Measurements from ENCODE around the gene NEAT1. TPM values are rescaled to one million over a fixed set of nuclear protein-coding genes. Genes with fewer than 3 reads are reported as not detected.

Gene NEAT1
- polyA plus RNA-seq, 1 donor: 1,329 TPM

DNA sequence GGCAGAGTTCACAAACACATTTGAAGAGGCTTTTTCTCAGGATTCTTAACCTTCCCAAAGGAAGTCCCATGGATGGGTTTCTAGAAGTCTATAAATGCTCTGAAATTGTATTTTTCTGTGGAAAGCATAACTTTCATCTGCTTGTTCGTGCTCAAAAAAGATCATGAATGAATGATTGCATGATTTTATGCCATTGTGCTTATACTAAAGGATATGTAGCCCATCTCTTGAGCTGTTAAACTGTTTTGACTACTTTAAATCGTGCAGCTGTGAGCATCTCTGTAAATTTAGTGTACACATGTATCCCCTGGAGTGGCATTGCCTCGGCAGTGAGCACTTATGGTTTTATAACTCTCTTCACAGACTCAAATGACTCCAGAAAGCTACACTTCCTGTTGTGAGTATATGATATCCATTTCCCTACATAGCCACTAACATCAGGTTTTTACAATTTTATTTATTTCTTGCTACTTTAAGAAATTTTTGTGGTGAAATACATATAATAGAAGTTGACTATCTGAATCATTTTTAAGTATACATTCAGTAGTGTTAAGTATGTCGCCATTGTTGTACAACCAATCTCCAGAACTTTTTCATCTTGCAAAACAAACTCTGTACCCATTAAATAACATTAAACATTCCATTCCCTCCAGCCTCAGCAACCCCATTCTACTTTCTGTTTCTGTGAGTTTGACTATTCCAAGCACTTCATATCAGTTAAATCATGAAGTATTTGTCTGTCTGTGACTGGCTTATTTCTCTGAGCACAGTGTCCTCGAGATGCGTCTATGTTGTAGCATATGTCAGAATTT lies 8.0 kb downstream of the NEAT1 start:
- Histone ChIP-seq H3K4me3 (ENCODE audit: low read length) (no peak overlapping the region), H3K4me1 (ENCODE audit: control insufficient read depth, insufficient read depth, low read length) (peaks cover 7% of the 10 kb centered on the region)

GRCh38 chr11:65431451-65432099 lies 9.0 kb downstream of the NEAT1 start:
- H3K27me3 ChIP-seq (ENCODE audit: control insufficient read depth, insufficient read depth, low read length): no peaks in the 10 kb centered on the region
- no peak overlapping the region for H3K27ac ChIP-seq (ENCODE audit: low read length)
- no peaks in the 10 kb centered on the region for H3K9me3 ChIP-seq (ENCODE audit: control insufficient read depth, low read depth, low read length)
- peaks cover 6% of the 10 kb centered on the region for H3K4me1 ChIP-seq (ENCODE audit: control insufficient read depth, insufficient read depth, low read length)
- peaks cover 27% of the 10 kb centered on the region for H3K36me3 ChIP-seq (ENCODE audit: control insufficient read depth, insufficient read depth, low read length)
- WGBS (ENCODE audit: insufficient coverage, low lambda C conversion rate): 100% methylated on average over 3 of the region's 4 CpGs
- H3K4me3 ChIP-seq (ENCODE audit: low read length): no peak overlapping the region
- DNase-seq: no peak

More for the DNA sequence above, 8.0 kb downstream of the NEAT1 start:
- Histone ChIP-seq H3K27ac (ENCODE audit: low read length) (peak overlapping the region; percentile 100), H3K9me3 (ENCODE audit: control insufficient read depth, low read depth, low read length) (no peaks in the 10 kb centered on the region), H3K27me3 (ENCODE audit: control insufficient read depth, insufficient read depth, low read length) (no peaks in the 10 kb centered on the region), H3K36me3 (ENCODE audit: control insufficient read depth, insufficient read depth, low read length) (peaks cover 20% of the 10 kb centered on the region)
- DNase-seq: no peak
- WGBS (ENCODE audit: insufficient coverage, low lambda C conversion rate): 93% methylated on average over 2 of the region's 6 CpGs

DNA sequence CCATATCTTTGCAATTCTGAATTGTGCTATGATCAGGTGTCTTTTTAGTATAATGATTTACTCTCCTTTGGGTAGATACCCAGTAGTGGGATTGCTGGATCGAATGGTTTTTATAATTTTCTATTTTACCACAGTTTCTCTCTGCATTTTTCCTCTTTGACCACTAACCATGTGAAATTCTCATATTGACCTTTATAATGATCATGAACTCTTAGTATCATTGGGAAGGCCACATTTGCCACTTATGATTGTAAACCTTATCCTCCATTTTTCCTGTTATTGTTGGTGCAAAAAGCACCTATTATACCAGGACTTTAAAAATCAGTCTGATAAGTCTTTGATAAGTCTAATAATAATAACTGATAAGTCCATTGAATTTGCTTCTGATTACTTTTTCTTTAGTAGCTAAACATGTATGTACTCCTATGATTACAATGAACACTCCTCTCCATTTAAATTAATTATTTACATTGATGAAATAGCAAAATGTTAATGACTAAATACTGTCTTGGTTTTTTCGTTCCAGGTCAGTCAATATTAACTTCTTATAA lies 9.6 kb downstream of the NEAT1 start:
- Histone ChIP-seq H3K27ac (ENCODE audit: low read length) (no peak overlapping the region), H3K36me3 (ENCODE audit: control insufficient read depth, insufficient read depth, low read length) (peaks cover 24% of the 10 kb centered on the region), H3K27me3 (ENCODE audit: control insufficient read depth, insufficient read depth, low read length) (no peaks in the 10 kb centered on the region), H3K4me1 (ENCODE audit: control insufficient read depth, insufficient read depth, low read length) (no peaks in the 10 kb centered on the region), H3K4me3 (ENCODE audit: low read length) (no peak overlapping the region), H3K9me3 (ENCODE audit: control insufficient read depth, low read depth, low read length) (no peaks in the 10 kb centered on the region)
- no CpG with 5 or more reads among the region's 2 CpGs for WGBS (ENCODE audit: insufficient coverage, low lambda C conversion rate)
- no peak for DNase-seq

GRCh38 chr11:65432686-65433582 lies 10.3 kb downstream of the NEAT1 start:
- Histone ChIP-seq H3K4me3 (ENCODE audit: low read length) (no peak overlapping the region), H3K9me3 (ENCODE audit: control insufficient read depth, low read depth, low read length) (no peaks in the 10 kb centered on the region), H3K27ac (ENCODE audit: low read length) (no peak overlapping the region), H3K36me3 (ENCODE audit: control insufficient read depth, insufficient read depth, low read length) (peaks cover 29% of the 10 kb centered on the region), H3K4me1 (ENCODE audit: control insufficient read depth, insufficient read depth, low read length) (no peaks in the 10 kb centered on the region), H3K27me3 (ENCODE audit: control insufficient read depth, insufficient read depth, low read length) (no peaks in the 10 kb centered on the region)
- no CpG with 5 or more reads among the region's 1 CpG for WGBS (ENCODE audit: insufficient coverage, low lambda C conversion rate)
- DNase-seq: no peak

DNA sequence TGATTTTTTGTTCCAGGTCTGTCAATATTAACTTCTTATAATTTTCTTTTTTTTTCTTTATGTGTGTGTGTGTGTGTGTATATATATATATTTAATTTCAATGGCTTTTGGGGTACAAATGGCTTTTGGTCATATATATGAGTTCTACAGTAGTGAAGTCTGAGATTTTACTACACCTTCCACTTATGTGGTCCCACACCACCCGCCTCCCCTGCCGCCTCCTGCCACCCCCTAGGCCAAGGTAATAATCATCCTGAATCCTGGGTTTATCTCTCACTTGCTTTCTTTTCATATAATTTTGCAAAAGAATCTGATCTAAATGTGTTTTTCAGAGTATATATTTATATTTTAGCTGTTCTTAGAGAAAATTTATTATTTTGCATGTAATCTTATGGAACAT lies 11.1 kb downstream of the NEAT1 start:
- no peak for DNase-seq
- H3K4me3 ChIP-seq (ENCODE audit: low read length): no peak overlapping the region
- no peaks in the 10 kb centered on the region for H3K4me1 ChIP-seq (ENCODE audit: control insufficient read depth, insufficient read depth, low read length)
- H3K27ac ChIP-seq (ENCODE audit: low read length): no peak overlapping the region
- no peaks in the 10 kb centered on the region for H3K9me3 ChIP-seq (ENCODE audit: control insufficient read depth, low read depth, low read length)
- peaks cover 33% of the 10 kb centered on the region for H3K36me3 ChIP-seq (ENCODE audit: control insufficient read depth, insufficient read depth, low read length)
- no CpG with 5 or more reads among the region's 2 CpGs for WGBS (ENCODE audit: insufficient coverage, low lambda C conversion rate)
- H3K27me3 ChIP-seq (ENCODE audit: control insufficient read depth, insufficient read depth, low read length): no peaks in the 10 kb centered on the region

DNA sequence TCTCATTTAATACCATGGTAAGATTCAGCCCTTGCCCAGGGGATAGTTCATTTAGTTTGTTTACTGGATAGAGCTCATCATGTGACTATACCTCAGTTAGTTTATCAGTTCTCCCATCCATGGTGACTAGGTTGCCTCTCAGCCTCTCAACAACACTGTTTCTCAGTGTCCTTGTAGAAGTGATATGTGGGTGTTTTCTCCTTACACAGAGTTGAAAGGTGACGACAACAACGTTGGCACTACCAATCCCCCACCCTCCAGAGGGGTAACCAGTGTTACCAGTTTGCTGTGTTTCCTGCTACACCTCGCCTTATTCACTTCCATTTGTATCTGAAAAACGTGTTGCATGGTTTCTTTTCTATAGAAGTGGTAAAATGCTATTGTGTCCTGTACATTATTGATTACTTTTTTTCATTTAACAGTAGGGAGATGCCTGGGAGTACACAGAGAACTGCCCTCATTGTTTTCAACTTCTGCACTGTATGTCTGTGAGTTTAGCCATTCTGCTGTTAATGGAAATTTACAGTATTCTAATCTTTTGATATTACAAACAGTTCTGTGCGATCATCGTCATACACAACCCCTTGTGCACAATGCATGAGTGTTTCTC lies 11.6 kb downstream of the NEAT1 start:
- 100% methylated on average over 1 of the region's 6 CpGs for WGBS (ENCODE audit: insufficient coverage, low lambda C conversion rate)
- Histone ChIP-seq H3K27me3 (ENCODE audit: control insufficient read depth, insufficient read depth, low read length) (no peaks in the 10 kb centered on the region), H3K9me3 (ENCODE audit: control insufficient read depth, low read depth, low read length) (no peaks in the 10 kb centered on the region), H3K36me3 (ENCODE audit: control insufficient read depth, insufficient read depth, low read length) (peaks cover 35% of the 10 kb centered on the region), H3K4me3 (ENCODE audit: low read length) (no peak overlapping the region), H3K27ac (ENCODE audit: low read length) (no peak overlapping the region), H3K4me1 (ENCODE audit: control insufficient read depth, insufficient read depth, low read length) (no peaks in the 10 kb centered on the region)
- DNase-seq: no peak

- no peak overlapping the region for H3K27ac ChIP-seq (ENCODE audit: low read length)
- no peaks in the 10 kb centered on the region for H3K4me1 ChIP-seq (ENCODE audit: control insufficient read depth, insufficient read depth, low read length)
- no peak for DNase-seq
- H3K4me3 ChIP-seq (ENCODE audit: low read length): no peak overlapping the region
- no peaks in the 10 kb centered on the region for H3K27me3 ChIP-seq (ENCODE audit: control insufficient read depth, insufficient read depth, low read length)
- peaks cover 35% of the 10 kb centered on the region for H3K36me3 ChIP-seq (ENCODE audit: control insufficient read depth, insufficient read depth, low read length)
- 100% methylated on average over 1 of the region's 5 CpGs for WGBS (ENCODE audit: insufficient coverage, low lambda C conversion rate)
- H3K9me3 ChIP-seq (ENCODE audit: control insufficient read depth, low read depth, low read length): no peaks in the 10 kb centered on the region
These were observed 12.2 kb downstream of the NEAT1 start for GRCh38 chr11:65434667-65435410.

DNA sequence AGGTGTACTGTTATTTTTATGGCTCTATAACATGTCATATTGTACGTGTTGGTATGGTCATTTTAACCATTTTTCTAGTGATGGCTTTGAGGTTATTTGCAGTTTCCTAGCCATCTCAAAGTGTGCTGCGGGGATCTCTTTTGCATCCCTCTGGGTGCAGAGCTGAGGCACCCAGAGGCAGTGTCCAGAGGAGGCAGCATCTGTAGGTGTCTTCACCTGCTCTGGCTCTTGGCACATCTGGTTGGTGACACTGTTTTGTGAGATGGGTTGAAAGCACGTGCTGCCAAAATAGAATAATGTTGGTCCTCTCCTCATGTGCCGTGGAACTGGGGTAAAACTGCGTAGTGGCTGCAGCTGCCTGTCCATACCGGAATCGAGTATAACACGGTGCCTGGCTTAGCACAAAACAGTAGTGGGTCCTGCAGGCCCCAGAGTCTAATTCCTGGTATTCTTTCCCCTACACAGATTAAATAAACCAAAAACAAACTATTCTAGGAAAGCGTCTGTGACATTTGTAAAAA lies 12.9 kb downstream of the NEAT1 start:
- Histone ChIP-seq H3K9me3 (ENCODE audit: control insufficient read depth, low read depth, low read length) (no peaks in the 10 kb centered on the region), H3K27me3 (ENCODE audit: control insufficient read depth, insufficient read depth, low read length) (no peaks in the 10 kb centered on the region), H3K4me3 (ENCODE audit: low read length) (no peak overlapping the region), H3K36me3 (ENCODE audit: control insufficient read depth, insufficient read depth, low read length) (peaks cover 35% of the 10 kb centered on the region), H3K4me1 (ENCODE audit: control insufficient read depth, insufficient read depth, low read length) (no peaks in the 10 kb centered on the region), H3K27ac (ENCODE audit: low read length) (no peak overlapping the region)
- no peak for DNase-seq
- WGBS (ENCODE audit: insufficient coverage, low lambda C conversion rate): no CpG with 5 or more reads among the region's 9 CpGs

- no peaks in the 10 kb centered on the region for H3K27me3 ChIP-seq (ENCODE audit: control insufficient read depth, insufficient read depth, low read length)
- H3K4me3 ChIP-seq (ENCODE audit: low read length): no peak overlapping the region
- no CpG with 5 or more reads among the region's 8 CpGs for WGBS (ENCODE audit: insufficient coverage, low lambda C conversion rate)
- H3K27ac ChIP-seq (ENCODE audit: low read length): no peak overlapping the region
- H3K36me3 ChIP-seq (ENCODE audit: control insufficient read depth, insufficient read depth, low read length): peaks cover 35% of the 10 kb centered on the region
- no peak for DNase-seq
- H3K9me3 ChIP-seq (ENCODE audit: control insufficient read depth, low read depth, low read length): no peaks in the 10 kb centered on the region
- H3K4me1 ChIP-seq (ENCODE audit: control insufficient read depth, insufficient read depth, low read length): no peaks in the 10 kb centered on the region
These were observed 13.4 kb downstream of the NEAT1 start for GRCh38 chr11:65435981-65436411.
